ENCODE data around the gene CRCP. TPM values are rescaled to one million over a fixed set of nuclear protein-coding genes. Genes with fewer than 3 reads are reported as not detected.
"Not testable (repeated sequence)": the region's sequence is repeated elsewhere in the genome, so short reads cannot be mapped to it uniquely, and the experiment has no call there.

Gene CRCP
- total RNA-seq, 2 donors from 2014 or later, result 33.0 to 34.4 TPM

DNA sequence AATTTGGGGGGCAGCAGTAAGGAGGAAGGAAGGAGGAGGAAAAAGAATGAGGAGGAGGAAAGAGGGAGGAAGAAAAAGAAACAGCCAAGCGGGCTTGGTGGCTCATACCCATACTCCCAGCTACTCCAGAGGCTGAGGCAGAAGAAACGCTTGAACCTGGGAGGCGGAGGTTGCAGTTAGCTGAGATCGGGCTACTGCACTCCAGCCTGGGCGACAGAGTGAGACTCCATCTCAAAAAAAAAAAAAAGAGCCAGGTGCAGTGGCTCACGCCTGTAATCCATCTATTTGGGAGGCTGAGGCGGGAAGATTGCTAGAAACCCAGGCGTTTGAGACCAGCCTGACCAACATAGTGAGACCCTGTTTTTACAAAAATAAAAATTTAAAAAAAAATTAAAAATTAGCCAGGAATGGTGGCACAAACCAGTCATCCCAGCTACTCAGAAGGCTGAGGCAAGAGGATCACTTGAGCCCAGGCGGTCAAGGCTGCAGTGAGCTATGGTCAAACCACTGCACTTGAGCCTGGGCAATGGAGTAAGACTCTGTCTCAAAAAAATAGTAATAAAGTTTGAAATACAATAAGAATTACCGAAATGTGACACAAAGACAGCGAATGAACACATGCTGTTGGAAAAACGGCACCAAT lies 14.1 kb upstream of the CRCP start:
- no peaks in the 10 kb centered on the region for H3K4me1 ChIP-seq
- TF ChIP-seq, protein P1, sequence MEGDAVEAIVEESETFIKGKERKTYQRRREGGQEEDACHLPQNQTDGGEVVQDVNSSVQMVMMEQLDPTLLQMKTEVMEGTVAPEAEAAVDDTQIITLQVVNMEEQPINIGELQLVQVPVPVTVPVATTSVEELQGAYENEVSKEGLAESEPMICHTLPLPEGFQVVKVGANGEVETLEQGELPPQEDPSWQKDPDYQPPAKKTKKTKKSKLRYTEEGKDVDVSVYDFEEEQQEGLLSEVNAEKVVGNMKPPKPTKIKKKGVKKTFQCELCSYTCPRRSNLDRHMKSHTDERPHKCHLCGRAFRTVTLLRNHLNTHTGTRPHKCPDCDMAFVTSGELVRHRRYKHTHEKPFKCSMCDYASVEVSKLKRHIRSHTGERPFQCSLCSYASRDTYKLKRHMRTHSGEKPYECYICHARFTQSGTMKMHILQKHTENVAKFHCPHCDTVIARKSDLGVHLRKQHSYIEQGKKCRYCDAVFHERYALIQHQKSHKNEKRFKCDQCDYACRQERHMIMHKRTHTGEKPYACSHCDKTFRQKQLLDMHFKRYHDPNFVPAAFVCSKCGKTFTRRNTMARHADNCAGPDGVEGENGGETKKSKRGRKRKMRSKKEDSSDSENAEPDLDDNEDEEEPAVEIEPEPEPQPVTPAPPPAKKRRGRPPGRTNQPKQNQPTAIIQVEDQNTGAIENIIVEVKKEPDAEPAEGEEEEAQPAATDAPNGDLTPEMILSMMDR (IDR thresholded peaks at IDR 0.05), result no peak
- no peaks in the 10 kb centered on the region for H3K36me3 ChIP-seq
- no peaks in the 10 kb centered on the region for H3K9me3 ChIP-seq
- H3K9ac ChIP-seq (ENCODE audit: low read depth in 2 of 2, low read length in 2 of 2), result peak overlapping the region; percentile 62 to 67
- H3K27me3 ChIP-seq, result no peaks in the 10 kb centered on the region
- DNase-seq, result no peak
- peak overlapping the region; percentile 87 for H3K27ac ChIP-seq
- H3K4me3 ChIP-seq, result peak overlapping the region; percentile 6
- intact Hi-C loops (cut with DNase I), result no loop called here

- H3K9me3 ChIP-seq; H3K4me1 ChIP-seq; H3K27ac ChIP-seq; intact Hi-C loops (cut with DNase I); H3K4me3 ChIP-seq; H3K27me3 ChIP-seq; H3K9ac ChIP-seq (ENCODE audit: low read depth in 2 of 2, low read length in 2 of 2); H3K36me3 ChIP-seq; DNase-seq: not testable (repeated sequence)
Measured at GRCh38 chr7:66102168-66102567, 12.5 kb upstream of the CRCP start.

- H3K36me3 ChIP-seq; intact Hi-C loops (cut with DNase I); DNase-seq; H3K4me3 ChIP-seq; H3K9ac ChIP-seq (ENCODE audit: low read depth in 2 of 2, low read length in 2 of 2); H3K9me3 ChIP-seq; H3K27ac ChIP-seq; H3K4me1 ChIP-seq; H3K27me3 ChIP-seq: not testable (repeated sequence)
Measured at GRCh38 chr7:66103994-66104393, 10.7 kb upstream of the CRCP start.

GRCh38 chr7:66105263-66105748 lies 9.3 kb upstream of the CRCP start:
- TF ChIP-seq, protein P1 (IDR thresholded peaks at IDR 0.05), result no peak
- H3K9ac ChIP-seq (ENCODE audit: low read depth in 2 of 2, low read length in 2 of 2), result no peak overlapping the region
- no peaks in the 10 kb centered on the region for H3K36me3 ChIP-seq
- H3K4me1 ChIP-seq, result no peaks in the 10 kb centered on the region
- intact Hi-C loops (cut with DNase I), result no loop called here
- no peak for DNase-seq
- no peak overlapping the region for H3K4me3 ChIP-seq
- no peak overlapping the region for H3K27ac ChIP-seq
- no peaks in the 10 kb centered on the region for H3K27me3 ChIP-seq
- H3K9me3 ChIP-seq, result no peaks in the 10 kb centered on the region

GRCh38 chr7:66108410-66108809 lies 6.2 kb upstream of the CRCP start:
- H3K9ac ChIP-seq (ENCODE audit: low read depth in 2 of 2, low read length in 2 of 2); intact Hi-C loops (cut with DNase I): not testable (repeated sequence)

DNA sequence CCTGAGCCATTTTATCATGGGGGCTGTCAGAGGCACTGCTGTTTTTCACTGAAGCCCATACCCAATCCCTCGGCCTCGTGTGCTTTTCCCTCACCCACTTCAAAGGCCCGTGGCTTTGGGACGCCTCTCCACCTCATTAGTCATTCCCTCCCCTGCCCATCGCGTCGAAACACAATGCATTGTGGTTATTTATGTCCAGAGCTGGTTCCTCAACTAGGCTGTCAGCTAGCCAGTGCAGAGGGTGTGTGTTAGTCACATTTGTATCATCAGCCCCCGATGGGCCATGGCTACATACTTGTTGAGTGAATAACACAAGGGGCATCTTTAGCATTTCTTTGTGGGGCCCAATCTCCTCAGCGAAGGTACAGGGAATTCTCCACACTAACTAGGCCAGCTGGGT lies 3.8 kb upstream of the CRCP start:
- peaks cover 6% of the 10 kb centered on the region for H3K4me1 ChIP-seq
- H3K4me3 ChIP-seq, result no peak overlapping the region
- no peak overlapping the region for H3K27ac ChIP-seq
- DNase-seq, result no peak
- no peak overlapping the region for H3K9ac ChIP-seq (ENCODE audit: low read depth in 2 of 2, low read length in 2 of 2)
- intact Hi-C loops (cut with DNase I), result no loop called here
- no peaks in the 10 kb centered on the region for H3K27me3 ChIP-seq
- TF ChIP-seq, protein P1 (IDR thresholded peaks at IDR 0.05), result no peak
- H3K36me3 ChIP-seq, result no peaks in the 10 kb centered on the region
- no peaks in the 10 kb centered on the region for H3K9me3 ChIP-seq

More at GRCh38 chr7:66108410-66108809, 6.2 kb upstream of the CRCP start:
- H3K9me3 ChIP-seq, H3K36me3 ChIP-seq, H3K27me3 ChIP-seq, DNase-seq, H3K4me3 ChIP-seq, H3K4me1 ChIP-seq, H3K27ac ChIP-seq: not testable (repeated sequence)

DNA sequence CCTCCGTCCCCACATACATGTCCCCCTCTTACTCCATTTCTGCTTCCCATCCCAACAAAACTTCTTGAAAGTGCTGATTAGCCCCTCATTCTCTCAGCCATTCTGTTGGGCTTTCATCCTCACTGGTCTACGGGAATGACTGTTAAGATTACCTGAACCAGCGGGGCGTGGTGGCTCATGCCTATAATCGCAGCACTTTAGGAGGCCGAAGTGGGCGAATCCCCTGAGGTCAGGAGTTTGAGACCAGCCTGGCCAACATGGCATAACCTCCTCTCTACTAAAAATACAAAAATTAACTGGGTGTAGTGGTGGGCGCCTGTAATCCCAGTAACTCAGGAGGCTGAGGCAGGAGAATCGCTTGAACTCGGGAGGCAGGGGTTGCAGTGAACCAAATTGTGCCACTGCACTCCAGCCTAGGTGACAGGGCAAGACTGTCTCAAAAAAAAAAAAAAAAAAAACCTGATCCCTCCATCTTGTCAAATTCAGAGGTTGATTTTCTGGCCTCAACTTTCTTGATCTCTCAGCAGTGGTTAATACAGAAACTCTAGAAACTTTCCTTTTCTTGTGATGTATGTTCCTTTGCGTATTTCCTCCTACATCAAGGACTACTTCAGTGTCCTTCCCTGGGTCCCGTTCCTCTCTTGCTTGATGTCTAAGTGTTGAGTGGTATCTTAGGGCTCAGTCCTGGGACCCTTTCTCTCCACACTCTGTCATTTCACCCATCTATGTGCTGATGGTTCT lies 2.2 kb downstream of the CRCP start:
- DNase-seq; H3K27me3 ChIP-seq; H3K9ac ChIP-seq (ENCODE audit: low read depth in 2 of 2, low read length in 2 of 2); intact Hi-C loops (cut with DNase I); H3K4me3 ChIP-seq; H3K36me3 ChIP-seq; H3K27ac ChIP-seq; H3K4me1 ChIP-seq; H3K9me3 ChIP-seq: not testable (repeated sequence)
